GM10248 (cell line): ENCODE data around the gene FKBP5.

ENCODE experiments used
- CTCF ChIA-PET: fragments of 300-600 bp; sonication (Branson Sonifier 250); formaldehyde crosslinking; extraction: SDS; loops from one replicate; lab custom pipeline; 2021; ENCODE audit warnings: antibody characterized with exemption; lab: Yijun Ruan, JAX
- POLR2A ChIA-PET: fragments of 350-650 bp; sonication (Branson Sonifier 250); formaldehyde crosslinking; extraction: SDS; loops from one replicate; lab custom pipeline; 2020; ENCODE audit warnings: antibody characterized with exemption; lab: Yijun Ruan, JAX
- DNase-seq: peaks from one replicate; pipeline ENCODE4 v3.0.0; 2012; ENCODE audit errors: extremely low spot score
- TF ChIP-seq, protein P1 (sequence below): IDR thresholded peaks from 2 replicates; pipeline ENCODE4 v1.5.1; 2012; ENCODE audit warnings: mild to moderate bottlenecking, low read depth; ENCODE audit errors: extremely low read depth, missing control alignments, control extremely low read depth

The FKBP5 gene

DNA sequence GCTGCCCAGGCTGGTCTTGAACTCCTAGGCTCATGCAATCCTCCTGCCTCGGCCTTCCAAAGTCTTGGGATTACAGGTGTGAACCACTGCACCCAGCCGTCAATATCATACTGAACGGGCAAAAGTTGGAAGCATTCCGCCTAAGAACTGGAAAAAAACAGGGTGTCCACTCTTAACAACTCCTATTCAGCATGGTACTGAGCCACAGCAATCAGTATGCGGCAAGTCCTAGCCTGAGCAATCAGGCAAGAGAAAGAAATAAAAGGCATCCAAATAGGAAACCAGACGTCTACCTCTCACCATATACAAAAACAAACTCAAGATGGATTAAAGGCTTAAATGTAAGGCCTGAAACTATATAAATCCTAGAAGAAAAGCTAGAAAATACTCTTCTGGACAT lies 83.1 kb downstream of the FKBP5 start:
- TF ChIP-seq, protein P1, sequence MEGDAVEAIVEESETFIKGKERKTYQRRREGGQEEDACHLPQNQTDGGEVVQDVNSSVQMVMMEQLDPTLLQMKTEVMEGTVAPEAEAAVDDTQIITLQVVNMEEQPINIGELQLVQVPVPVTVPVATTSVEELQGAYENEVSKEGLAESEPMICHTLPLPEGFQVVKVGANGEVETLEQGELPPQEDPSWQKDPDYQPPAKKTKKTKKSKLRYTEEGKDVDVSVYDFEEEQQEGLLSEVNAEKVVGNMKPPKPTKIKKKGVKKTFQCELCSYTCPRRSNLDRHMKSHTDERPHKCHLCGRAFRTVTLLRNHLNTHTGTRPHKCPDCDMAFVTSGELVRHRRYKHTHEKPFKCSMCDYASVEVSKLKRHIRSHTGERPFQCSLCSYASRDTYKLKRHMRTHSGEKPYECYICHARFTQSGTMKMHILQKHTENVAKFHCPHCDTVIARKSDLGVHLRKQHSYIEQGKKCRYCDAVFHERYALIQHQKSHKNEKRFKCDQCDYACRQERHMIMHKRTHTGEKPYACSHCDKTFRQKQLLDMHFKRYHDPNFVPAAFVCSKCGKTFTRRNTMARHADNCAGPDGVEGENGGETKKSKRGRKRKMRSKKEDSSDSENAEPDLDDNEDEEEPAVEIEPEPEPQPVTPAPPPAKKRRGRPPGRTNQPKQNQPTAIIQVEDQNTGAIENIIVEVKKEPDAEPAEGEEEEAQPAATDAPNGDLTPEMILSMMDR: no peak
- no peak for DNase-seq
- ChIA-PET CTCF (interaction anchor here (0.6 to 5.9 kb wide), 2 partner anchors 131 to 143 kb away, joined by 3 to 24 read pairs; partner anchors contain the start of gene ARMC12), POLR2A (no interaction called here)

DNA sequence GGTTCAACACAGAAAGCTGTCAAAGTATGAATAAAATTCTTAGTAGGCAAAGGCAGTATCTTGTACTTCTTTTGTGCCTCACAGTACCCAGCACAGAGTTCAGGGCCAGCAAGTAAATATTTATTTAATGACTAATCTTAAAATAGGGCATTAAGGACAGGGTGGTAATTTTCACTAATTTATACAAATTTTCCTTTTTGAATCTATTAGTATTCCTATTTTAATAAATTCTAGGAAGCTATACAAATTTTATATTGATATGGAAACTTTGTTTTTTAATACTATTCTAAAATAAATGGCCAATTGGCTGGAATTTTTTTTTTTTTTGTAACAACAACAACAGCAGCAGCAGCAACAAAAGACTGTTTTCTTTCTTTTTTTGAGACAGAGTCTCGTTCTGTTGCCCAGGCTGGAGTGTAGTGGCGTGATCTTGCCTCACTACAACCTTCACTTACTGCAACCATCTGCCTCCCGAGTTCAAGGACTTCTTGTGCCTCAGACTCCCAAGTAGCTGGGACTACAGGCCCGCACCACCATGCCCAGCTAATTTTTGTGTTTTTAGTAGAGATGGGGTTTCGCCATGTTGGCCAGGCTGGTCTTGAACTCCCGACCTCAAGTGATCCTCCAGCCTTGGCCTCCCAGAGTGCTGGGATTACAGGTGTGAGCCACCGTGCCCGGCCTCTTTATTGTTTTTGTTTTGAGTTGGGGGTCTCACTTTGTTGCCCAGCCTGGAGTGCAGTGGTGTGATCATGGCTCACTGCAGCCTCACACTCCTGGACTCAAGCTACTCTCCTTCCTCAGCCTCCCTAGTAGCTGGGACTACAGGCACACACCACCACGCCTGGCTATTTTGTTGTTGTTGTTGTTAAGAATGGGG lies 85.2 kb downstream of the FKBP5 start:
- CTCF ChIA-PET: interaction anchor here (1.0 to 5.6 kb wide), 9 partner anchors 9 to 154 kb away, joined by 3 to 37 read pairs (median 5); partner anchors contain the start of gene ARMC12

DNA sequence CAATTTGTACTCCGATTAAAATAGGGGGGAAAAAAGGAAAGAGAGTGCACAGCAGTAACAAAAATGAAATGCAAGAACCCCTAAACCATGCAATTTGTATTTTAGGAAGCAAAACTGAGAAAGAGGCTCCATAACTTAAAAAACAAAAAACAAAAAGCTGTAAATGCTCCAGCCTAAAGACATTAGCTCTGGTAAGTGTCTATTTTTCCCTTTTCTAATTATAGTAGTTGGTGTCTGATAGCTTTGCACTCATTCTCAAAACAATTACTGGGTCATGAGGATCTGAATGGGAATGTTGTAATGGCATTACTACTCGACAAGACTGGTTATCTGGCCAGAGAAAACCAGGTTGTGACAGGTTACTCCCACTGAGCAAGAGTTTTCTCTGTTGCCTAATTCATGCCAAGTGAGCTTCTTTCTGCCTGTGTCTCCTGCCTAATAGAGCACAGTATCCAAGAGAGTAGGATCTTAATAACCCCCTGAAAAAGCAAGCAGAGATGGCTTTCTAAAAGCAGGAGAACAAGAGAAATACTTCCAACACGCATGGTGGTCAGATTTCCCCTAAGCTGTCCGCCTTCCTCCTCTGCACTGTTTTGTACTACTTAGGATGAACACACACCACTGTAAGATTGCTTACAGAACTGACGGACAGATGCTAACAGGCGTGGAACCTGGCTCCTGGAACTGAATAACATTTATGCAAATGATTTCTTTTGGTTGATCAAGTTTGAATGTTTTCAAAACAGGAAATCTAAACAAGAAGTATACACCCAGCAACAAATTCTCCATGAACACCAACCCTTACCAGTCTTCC lies 86.4 kb downstream of the FKBP5 start:
- no peak for DNase-seq
- CTCF ChIA-PET: interaction anchor here (1.2 to 5.6 kb wide), 10 partner anchors 8 to 155 kb away, joined by 3 to 37 read pairs (median 5); partner anchors contain the start of gene ARMC12
- TF ChIP-seq, protein P1: no peak
- POLR2A ChIA-PET: no interaction called here

More for the DNA sequence above, 85.2 kb downstream of the FKBP5 start:
- TF ChIP-seq, protein P1: no peak
- DNase-seq: no peak
- POLR2A ChIA-PET: no interaction called here

DNA sequence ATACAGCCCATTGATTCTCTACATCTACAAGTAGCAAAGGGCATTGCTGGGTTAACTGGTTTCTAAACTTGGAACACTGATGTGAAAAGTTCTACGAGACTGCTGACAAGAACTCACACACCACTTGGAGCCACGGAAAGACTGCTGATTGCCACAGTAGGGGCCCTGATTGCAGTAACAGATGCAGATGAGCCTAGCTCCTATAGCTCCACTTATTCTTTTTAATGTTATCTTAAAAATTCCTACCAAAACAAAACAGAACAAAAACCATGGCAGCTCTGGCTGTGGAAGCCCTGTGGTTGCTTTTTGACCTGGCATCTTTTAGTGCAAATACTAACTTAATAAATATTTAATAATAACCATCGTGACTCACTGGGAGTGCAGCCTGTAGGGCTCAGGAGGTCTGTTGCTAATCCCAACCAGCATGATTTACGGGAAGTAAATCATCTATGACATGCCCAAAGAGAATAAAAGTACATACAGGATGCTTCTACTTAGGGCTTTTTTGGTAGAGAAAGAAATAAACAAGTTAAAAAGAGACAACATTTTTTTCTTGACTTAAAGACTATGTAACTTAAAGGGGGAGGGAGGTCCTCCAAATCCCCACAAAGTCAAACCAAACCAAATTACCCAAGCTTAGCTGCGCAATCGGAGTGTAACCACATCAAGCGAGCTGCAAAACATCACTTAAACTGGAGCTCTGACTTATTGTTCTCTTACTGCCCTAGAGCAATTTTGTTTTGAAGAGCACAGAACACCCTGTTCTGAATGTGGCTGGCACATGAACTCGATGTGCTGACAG lies 87.2 kb downstream of the FKBP5 start:
- TF ChIP-seq, protein P1: no peak
- CTCF ChIA-PET: interaction anchor here (1.3 to 5.6 kb wide), 10 partner anchors 9 to 136 kb away, joined by 3 to 37 read pairs (median 5); partner anchors contain the start of gene ARMC12
- POLR2A ChIA-PET: no interaction called here
- peak; percentile 15 for DNase-seq

DNA sequence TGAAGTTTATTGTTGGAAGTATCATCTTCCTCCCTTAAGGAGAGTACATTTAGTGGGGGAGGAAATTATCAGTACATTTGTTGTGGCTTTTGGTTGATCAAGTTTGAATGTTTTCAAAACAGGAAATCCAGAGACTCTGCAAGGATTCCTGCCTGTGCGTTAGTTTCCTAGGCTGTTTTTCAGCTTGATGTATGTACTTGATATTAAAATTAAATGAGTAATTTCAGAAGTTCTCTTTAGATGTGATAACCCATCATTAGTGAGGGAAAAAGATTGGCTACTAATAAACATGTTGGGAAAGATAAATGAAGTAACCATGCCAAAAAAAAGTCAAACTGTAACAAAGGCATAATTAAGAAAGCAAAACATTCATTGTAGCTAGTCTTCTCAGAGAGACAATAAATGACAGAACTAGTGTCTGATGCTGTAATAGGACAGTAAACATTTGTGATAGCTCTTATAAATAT lies 88.0 kb downstream of the FKBP5 start:
- TF ChIP-seq, protein P1: no peak
- POLR2A ChIA-PET: no interaction called here
- no peak for DNase-seq
- CTCF ChIA-PET: interaction anchor here (1.4 to 5.6 kb wide), 5 partner anchors 10 to 137 kb away, joined by 4 to 37 read pairs (median 22); partner anchors contain the start of gene ARMC12
